ENCODE data around the gene TRUB2.
"Not testable (repeated sequence)": the region's sequence is repeated elsewhere in the genome, so short reads cannot be mapped to it uniquely, and the experiment has no call there.

- TF ChIP-seq ESRRG (CRISPR knock-in tag; IDR thresholded peaks at IDR 0.05); TCF4 (CRISPR knock-in tag; IDR thresholded peaks at IDR 0.05; ENCODE audit: borderline replicate concordance); ZC3H10 (CRISPR knock-in tag; IDR thresholded peaks at IDR 0.05); ZFP30 (CRISPR knock-in tag; IDR thresholded peaks at IDR 0.05); ZFP3 (CRISPR knock-in tag; IDR thresholded peaks at IDR 0.05); ARNTL (CRISPR knock-in tag; IDR thresholded peaks at IDR 0.05; ENCODE audit: borderline replicate concordance, low read depth); BACH2 (CRISPR knock-in tag; IDR thresholded peaks at IDR 0.05; ENCODE audit: borderline replicate concordance); ZNF8 (CRISPR knock-in tag; IDR thresholded peaks at IDR 0.05); ZNF565 (CRISPR knock-in tag; conservative IDR thresholded peaks at IDR 0.05; ENCODE audit: low read depth); ISL1 (CRISPR knock-in tag; IDR thresholded peaks at IDR 0.05); RARB (CRISPR knock-in tag; IDR thresholded peaks at IDR 0.05): not testable (repeated sequence)
- TF ChIP-seq, protein P1, sequence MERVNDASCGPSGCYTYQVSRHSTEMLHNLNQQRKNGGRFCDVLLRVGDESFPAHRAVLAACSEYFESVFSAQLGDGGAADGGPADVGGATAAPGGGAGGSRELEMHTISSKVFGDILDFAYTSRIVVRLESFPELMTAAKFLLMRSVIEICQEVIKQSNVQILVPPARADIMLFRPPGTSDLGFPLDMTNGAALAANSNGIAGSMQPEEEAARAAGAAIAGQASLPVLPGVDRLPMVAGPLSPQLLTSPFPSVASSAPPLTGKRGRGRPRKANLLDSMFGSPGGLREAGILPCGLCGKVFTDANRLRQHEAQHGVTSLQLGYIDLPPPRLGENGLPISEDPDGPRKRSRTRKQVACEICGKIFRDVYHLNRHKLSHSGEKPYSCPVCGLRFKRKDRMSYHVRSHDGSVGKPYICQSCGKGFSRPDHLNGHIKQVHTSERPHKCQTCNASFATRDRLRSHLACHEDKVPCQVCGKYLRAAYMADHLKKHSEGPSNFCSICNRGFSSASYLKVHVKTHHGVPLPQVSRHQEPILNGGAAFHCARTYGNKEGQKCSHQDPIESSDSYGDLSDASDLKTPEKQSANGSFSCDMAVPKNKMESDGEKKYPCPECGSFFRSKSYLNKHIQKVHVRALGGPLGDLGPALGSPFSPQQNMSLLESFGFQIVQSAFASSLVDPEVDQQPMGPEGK (CRISPR knock-in tag; IDR thresholded peaks at IDR 0.05; ENCODE audit: borderline replicate concordance): not testable (repeated sequence)
- TF ChIP-seq, protein P2, sequence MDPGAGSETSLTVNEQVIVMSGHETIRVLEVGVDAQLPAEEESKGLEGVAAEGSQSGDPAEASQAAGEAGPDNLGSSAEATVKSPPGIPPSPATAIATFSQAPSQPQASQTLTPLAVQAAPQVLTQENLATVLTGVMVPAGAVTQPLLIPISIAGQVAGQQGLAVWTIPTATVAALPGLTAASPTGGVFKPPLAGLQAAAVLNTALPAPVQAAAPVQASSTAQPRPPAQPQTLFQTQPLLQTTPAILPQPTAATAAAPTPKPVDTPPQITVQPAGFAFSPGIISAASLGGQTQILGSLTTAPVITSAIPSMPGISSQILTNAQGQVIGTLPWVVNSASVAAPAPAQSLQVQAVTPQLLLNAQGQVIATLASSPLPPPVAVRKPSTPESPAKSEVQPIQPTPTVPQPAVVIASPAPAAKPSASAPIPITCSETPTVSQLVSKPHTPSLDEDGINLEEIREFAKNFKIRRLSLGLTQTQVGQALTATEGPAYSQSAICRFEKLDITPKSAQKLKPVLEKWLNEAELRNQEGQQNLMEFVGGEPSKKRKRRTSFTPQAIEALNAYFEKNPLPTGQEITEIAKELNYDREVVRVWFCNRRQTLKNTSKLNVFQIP (CRISPR knock-in tag; IDR thresholded peaks at IDR 0.05; ENCODE audit: borderline replicate concordance, low read depth): not testable (repeated sequence)
Observed at GRCh38 chr9:128279088-128280073, 42.9 kb downstream of the TRUB2 start.

Measured in SK-N-SH treated with all-trans-retinoic acid at 6 μM for 48 hours (cell line).